ENCODE data around the gene RIC8A. TPM values are rescaled to one million over a fixed set of nuclear protein-coding genes. Genes with fewer than 3 reads are reported as not detected.
A peak's percentile ranks its signal among the peaks of the same experiment; 100 is the strongest.

Gene RIC8A
- total and polyA plus RNA-seq, 10 of the 15 experiments (the other 5 are each of a cell fraction or from before 2014, with no cell fraction given), result 10.4 to 157 (median 81.4) TPM

- TF ChIP-seq HDAC6 (IDR thresholded peaks at IDR 0.05; ENCODE audit: unreplicated experiment) (no peak), E2F4 (IDR thresholded peaks at IDR 0.05; ENCODE audit: low read depth, low read length) (no peak), NFXL1 (IDR thresholded peaks at IDR 0.05; ENCODE audit: borderline replicate concordance) (no peak), HDGF (IDR thresholded peaks at IDR 0.05) (no peak), PAX5 (IDR thresholded peaks at IDR 0.05; ENCODE audit: borderline replicate concordance, low read depth, low read length) (peak; percentile 34; the same call in 1 of the 2 replicates), SIX5 (IDR thresholded peaks at IDR 0.05; ENCODE audit: low read depth, low read length, severe bottlenecking) (no peak), SUZ12 (IDR thresholded peaks at IDR 0.05; ENCODE audit: unreplicated experiment) (no peak), RAD51 (IDR thresholded peaks at IDR 0.05) (no peak), TARDBP (IDR thresholded peaks at IDR 0.05; ENCODE audit: borderline replicate concordance) (no peak), STAT3 (IDR thresholded peaks at IDR 0.05; ENCODE audit: low read depth, low read length) (no peak), CTCF (IDR thresholded peaks at IDR 0.05 in 2 of 3, conservative IDR thresholded peaks at IDR 0.05 in 1 of 3; ENCODE audit: control insufficient read depth in 2 of 3, extremely low read depth in 1 of 3, insufficient read depth in 1 of 3, low read depth in 3 of 3, low read length in 3 of 3) (no peak), BRCA1 (IDR thresholded peaks at IDR 0.05; ENCODE audit: low read depth, low read length) (no peak)
- TF ChIP-seq, protein P1, sequence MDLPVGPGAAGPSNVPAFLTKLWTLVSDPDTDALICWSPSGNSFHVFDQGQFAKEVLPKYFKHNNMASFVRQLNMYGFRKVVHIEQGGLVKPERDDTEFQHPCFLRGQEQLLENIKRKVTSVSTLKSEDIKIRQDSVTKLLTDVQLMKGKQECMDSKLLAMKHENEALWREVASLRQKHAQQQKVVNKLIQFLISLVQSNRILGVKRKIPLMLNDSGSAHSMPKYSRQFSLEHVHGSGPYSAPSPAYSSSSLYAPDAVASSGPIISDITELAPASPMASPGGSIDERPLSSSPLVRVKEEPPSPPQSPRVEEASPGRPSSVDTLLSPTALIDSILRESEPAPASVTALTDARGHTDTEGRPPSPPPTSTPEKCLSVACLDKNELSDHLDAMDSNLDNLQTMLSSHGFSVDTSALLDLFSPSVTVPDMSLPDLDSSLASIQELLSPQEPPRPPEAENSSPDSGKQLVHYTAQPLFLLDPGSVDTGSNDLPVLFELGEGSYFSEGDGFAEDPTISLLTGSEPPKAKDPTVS (IDR thresholded peaks at IDR 0.05; ENCODE audit: low read depth, low read length), result no peak
These were observed 49.6 kb downstream of the RIC8A start (continued) for GRCh38 chr11:256952-257737.
